Right renal cortex interstitium (tissue), 3 donors: ENCODE measurements around the gene ZSCAN16. TPM values are rescaled to one million over a fixed set of nuclear protein-coding genes. Genes with fewer than 3 reads are reported as not detected.

Source experiments
- DNase-seq, 3 donors: peaks; one replicate each; pipeline ENCODE4 v3.0.0-alpha.2; 2013; ENCODE audit warnings: low read depth in 3 of 3, low spot score in 2 of 3
- polyA plus RNA-seq, 3 donors: library from polyadenylated mRNA; unstranded; fragments of 120-200 nt; gene quantifications; one replicate each; pipeline ENCODE4 v1.2.1, GENCODE V29; 2013; ENCODE audit not compliant: insufficient read length in 3 of 3

ZSCAN16 gene
- polyA plus RNA-seq, 3 donors: 11.2 to 15.0 (median 12.1) TPM

DNA sequence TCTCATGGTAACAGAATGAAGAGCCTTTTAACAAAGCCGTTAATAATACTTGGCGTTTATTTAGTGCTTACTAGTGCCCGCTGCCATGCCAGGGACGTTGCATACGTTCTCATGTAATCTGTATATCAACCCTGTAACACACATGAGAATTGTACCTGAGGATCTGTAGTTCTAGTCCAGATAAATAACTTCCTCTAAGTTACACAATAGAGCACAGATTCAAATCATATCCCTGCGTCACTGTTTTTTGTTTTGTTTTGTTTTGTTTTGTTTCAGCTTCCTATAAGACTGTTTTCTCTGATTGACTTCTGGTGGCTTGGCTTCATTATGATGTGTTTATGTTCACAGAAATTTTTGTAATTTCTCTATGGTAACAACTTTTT is 553 bp downstream of the ZSCAN16 start:
- DNase-seq: no peak

- DNase-seq: no peak
Observed at GRCh38 chr6:28125401-28125800, 992 bp downstream of the ZSCAN16 start.

DNA sequence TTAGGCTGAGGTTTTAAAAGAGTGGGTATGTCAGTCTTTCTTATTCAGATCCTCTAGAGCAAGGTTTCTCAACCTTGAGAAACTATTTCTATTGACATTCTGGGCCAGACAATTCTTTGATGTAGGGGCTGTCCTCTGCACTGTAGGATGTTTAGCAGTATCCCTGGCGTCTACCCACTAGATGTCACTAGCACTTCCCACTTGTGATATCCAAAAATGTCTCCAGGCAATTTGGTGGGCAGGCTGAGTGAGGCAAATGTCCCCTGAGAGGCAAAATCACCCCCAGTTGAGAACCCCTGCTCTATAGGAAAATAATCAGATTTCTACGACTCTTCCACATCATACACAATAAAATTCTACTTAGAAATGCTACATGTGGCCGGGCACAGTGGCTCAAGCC is 9.6 kb downstream of the ZSCAN16 start:
- DNase-seq: no peak

- no peak for DNase-seq
Observed at GRCh38 chr6:28134716-28135115, 10.3 kb downstream of the ZSCAN16 start.

- no peak for DNase-seq
Observed at GRCh38 chr6:28135393-28135792, 11.0 kb downstream of the ZSCAN16 start.

- peak; percentile 77 to 83 (median 82) for DNase-seq
Observed at GRCh38 chr6:28136585-28137504, 12.4 kb downstream of the ZSCAN16 start.

DNA sequence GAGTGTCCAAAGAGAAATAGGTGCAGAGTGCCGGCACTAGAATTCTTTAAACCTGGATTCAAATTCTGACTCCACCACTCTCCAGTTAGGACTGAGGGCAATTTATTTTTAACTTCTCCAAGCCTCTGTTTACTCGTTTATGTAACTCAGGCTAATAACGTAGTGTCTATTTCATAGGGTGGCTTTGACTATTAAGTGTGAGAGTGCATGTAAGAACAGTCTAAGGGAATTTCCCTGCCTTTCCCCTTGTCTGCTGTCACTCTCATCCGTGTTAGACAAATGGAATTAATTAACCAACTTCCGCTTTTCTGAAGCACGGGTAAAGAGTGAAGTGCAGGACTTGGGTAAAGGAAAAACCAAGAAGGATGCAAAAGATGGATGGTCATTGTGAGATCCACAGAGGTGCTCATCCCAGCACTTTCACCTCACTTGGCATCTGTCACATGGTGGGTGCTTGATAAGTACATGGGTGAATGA is 13.1 kb downstream of the ZSCAN16 start:
- no peak for DNase-seq

DNA sequence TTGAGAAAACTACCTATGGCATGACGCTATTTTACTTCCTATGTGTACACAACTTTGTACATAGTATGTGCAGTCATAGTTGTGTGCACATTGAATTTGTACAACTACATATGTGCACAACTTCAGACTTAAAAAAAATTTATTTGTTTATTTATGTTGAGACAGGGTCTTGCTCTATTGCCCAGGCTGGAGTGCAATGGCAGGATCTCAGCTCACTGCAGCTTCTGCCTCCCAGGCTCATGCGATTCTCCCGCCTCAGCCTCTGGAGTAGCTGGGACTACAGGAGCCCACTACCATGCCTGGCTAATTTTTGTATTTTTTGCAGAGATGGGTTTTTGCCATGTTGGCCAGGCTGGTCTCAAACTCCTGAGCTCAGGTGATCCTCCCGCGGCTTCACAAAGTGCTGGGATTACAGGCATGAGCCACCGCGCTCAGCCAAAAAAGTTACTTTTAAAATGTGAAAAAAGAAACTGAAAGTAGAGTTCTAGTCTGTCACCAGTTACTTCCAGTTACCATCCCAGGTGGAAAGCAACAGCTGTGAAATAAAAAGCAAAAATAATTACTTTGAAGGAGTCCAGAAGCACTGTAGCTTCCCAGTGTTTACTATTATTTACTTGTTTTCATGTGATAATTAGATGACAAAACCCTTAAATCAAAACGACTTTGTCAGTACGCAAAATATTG is 15.6 kb downstream of the ZSCAN16 start:
- no peak for DNase-seq

- DNase-seq: no peak
Observed at GRCh38 chr6:28140616-28141015, 16.2 kb downstream of the ZSCAN16 start.

DNA sequence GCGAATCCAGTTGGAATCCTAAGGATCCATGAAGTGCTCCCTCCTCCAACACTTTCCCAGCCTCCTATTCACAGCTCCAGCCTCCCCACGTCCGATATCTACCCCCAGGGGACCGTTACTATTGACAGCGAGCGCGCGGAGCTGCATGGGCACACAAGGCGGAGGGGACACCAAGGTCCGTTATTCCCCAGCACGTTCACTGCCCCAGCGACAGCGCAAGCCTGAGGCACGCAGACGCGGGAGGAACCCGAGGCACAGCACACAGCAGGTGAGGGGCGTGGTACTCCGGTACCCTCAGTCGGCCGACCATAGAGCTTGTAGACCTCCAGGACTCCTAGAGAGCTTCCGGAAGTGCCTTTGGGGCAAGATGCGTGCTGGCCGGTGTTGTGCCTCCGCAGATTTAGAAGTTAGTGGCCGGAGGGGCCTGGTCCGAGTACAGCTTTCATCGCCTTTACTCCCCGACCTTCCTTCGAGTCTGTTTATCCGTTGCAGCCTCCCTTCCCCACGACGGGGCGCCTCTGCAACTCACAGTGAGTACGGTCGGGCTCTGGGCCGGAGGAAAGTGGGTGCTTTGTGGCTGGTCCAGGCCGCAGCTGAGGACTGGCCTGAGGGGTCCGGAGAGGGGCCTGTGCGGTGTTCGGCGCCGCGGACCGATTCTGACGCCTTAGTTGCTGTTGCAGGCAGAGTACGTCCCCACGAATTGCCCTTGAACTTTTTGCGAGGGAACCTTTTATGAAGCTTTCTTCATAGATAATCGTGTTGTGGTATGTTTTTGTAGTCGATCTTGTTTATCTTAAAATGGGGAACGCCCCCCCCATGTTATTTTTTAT is 17.3 kb downstream of the ZSCAN16 start, which contains the start of gene ZKSCAN8:
Gene ZKSCAN8, plus strand, starts transcription at position 384 of the 830 bp plus-strand sequence. CDS start 6,525 bp downstream, outside the sequence.
- peak; percentile 72 to 79 (median 76) for DNase-seq

- DNase-seq: no peak
Observed at GRCh38 chr6:28142446-28142845, 18.0 kb downstream of the ZSCAN16 start.

DNA sequence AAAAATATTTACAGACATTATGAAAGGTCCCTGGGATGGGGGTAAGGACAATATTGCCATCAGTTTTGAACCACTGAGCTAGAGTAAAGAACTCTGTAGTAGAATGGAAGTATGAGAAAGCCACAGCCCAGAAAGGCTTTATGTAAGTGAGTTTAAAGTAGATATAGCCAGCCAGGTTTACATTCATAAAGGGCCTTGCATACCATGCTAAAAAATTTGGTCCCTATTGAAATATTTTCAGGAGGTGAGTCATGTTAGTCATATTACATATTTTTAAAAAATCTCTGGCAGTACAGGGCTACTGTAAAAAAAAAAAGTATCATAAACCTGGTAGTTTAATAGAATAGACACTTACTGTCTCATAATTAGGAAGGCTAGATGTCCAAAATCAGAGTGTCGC is 20.8 kb downstream of the ZSCAN16 start:
- no peak for DNase-seq

GRCh38 chr6:28152531-28152930 is 28.1 kb downstream of the ZSCAN16 start:
- no peak for DNase-seq

DNA sequence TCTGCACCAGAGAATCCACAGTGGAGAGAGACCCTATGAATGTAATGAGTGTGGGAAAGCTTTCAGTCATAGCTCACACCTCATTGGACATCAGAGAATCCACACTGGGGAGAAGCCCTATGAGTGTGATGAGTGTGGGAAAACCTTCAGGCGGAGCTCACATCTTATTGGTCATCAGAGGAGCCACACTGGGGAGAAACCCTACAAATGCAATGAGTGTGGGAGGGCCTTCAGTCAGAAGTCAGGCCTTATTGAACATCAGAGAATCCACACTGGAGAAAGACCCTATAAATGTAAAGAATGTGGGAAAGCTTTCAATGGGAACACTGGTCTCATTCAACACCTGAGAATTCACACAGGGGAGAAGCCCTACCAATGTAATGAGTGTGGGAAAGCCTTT is 29.1 kb downstream of the ZSCAN16 start:
- no peak for DNase-seq

GRCh38 chr6:28154357-28154756 is 29.9 kb downstream of the ZSCAN16 start:
- no peak for DNase-seq

- DNase-seq: no peak
Observed at GRCh38 chr6:28158318-28158717, 33.9 kb downstream of the ZSCAN16 start.

DNA sequence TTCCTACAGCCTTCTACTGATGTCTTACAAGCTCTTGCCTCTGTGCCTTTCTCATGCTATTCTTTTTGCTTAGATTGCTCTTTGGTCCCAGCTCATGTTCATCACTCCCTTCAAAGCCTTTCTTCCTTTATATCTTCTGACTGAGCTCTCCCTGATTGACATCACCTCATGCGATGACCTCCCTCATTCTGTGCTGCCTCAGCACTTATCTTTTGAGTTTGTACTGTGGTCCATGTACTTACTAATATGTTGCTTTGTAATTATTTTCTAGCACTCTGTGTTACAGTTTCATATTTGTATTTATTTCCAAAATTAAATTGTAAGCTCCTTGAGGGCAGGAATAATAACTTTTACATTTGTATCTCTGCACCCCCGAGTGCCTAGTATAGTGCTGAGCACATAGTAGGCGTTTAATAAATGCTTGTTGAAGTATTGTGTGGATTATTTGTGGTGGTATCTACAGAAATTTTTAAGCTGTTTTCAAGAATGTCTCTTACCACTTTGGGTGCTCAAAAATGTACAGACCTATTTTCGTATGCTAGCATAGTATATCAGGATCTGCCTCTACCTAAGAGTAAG is 34.7 kb downstream of the ZSCAN16 start:
- DNase-seq: no peak

DNA sequence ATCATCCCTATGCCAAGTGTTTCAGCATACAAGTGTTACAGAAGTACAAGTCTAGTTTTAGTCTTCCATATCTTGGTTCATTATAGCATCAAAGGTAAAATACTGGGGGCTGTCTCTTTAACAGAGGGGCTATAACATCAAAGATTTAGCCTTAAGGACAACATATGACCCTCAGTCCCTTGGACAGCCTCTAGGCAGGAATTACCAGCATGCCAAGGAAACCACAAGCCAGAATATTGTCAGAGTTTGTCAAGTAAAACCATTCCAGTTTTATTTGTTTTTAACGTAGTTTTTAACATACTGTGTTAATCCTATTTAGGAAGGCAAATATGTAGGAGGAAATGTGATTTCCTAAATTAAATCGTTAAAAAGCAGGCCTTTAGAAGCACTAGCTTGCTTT is 35.8 kb downstream of the ZSCAN16 start:
- no peak for DNase-seq

GRCh38 chr6:28161410-28162079 is 37.1 kb downstream of the ZSCAN16 start:
- peak in 2 of 3 donors; percentile 36 to 53 for DNase-seq

DNA sequence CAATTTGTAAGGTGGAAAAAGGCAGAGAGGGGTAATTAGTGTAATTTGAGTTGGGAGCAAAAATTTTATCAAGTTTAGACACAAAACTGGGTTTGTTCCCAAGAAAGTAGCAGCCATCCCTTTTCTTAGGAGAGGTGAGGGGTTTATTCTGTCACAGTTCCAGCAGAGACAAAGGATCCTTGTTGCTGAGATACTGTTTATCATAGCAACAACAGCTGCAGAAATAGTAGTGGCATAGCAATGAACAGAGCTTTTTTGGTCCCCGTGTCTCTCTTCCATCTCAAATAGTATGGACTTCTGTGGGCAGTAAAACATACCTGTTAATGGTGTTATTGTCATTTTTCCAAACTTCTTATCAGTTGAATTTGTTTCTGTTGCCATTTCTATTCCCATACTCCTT is 41.2 kb downstream of the ZSCAN16 start:
- no peak for DNase-seq
